Testis (tissue), 3 donors: ENCODE data around the gene HIPK2. TPM values are rescaled to one million over a fixed set of nuclear protein-coding genes. Genes with fewer than 3 reads are reported as not detected.

Experiments used
- DNase-seq: peaks from one replicate; pipeline ENCODE4 v3.0.0-alpha.2; 2019
- H3K27ac ChIP-seq, 2 donors: fragments of 200-600 bp; sonication (generic); one replicate each; pipeline ENCODE4 v1.5.1; 2019
- H3K27me3 ChIP-seq: fragments of 200-600 bp; sonication (generic); one replicate; pipeline ENCODE4 v1.5.1; 2019
- H3K36me3 ChIP-seq: fragments of 200-600 bp; sonication (generic); one replicate; pipeline ENCODE4 v1.5.1; 2017; ENCODE audit warnings: low read depth; ENCODE audit errors: missing control alignments
- H3K4me1 ChIP-seq: fragments of 200-600 bp; sonication (generic); one replicate; pipeline ENCODE4 v1.5.1; 2019
- H3K4me3 ChIP-seq, 2 donors: fragments of 200-600 bp; sonication (generic); one replicate each; pipeline ENCODE4 v1.5.1; 2017 to 2019
- H3K9me3 ChIP-seq: fragments of 200-600 bp; sonication (generic); one replicate; pipeline ENCODE4 v1.5.1; 2017
- POLR2A ChIP-seq: fragments of 450-650 bp; IDR thresholded peaks from one replicate; pipeline ENCODE4 v1.6.1; 2017; ENCODE audit warnings: antibody characterized with exemption, mild to moderate bottlenecking, moderate library complexity
- WGBS, 2 donors: methylation state at CpG; one replicate each; pipeline ENCODE4 v1.1.5; 2018; 5-methylcytosine and 5-hydroxymethylcytosine counted together
- intact Hi-C: fragments of 100-400 bp; cut with DNase I; formaldehyde crosslinking; loops from one replicate; pipeline ENCODE4 v1.15.1; 2023; ENCODE audit warnings: low total_unique reads
- polyA plus RNA-seq: library from polyadenylated mRNA; stranded (reverse); fragments of 350-450 nt; fragmentation: Illumina TruSeq; extraction: RNeasy Lipid Tissue Mini Kit (QIAGEN cat#74804); gene quantifications from one replicate; pipeline ENCODE4 v1.2.3, GENCODE V29; 2014; ENCODE audit warnings: low read depth, low replicate concordance; ENCODE audit not compliant: insufficient read depth
- total RNA-seq, 2 donors: library from RNA; depleted of rRNA; stranded (reverse); fragments of >200 nt; gene quantifications; one replicate each; pipeline ENCODE4 v1.2.3, GENCODE V29; 2016
- TF ChIP-seq, protein P1 (sequence below), 3 experiments: fragments of 450-650 bp in 2 of 3; fragments of 200-600 bp in 1 of 3; sonication (generic) in 1 of 3; IDR thresholded peaks; one replicate each; pipeline ENCODE4 v1.5.1; 2016 to 2019; ENCODE audit warnings: antibody characterized with exemption in 3 of 3, mild to moderate bottlenecking in 2 of 3, moderate library complexity in 1 of 3

Gene HIPK2
- total and polyA plus RNA-seq, 3 donors from 2014 or later: 6.3 to 22.4 (median 17.8) TPM

DNA sequence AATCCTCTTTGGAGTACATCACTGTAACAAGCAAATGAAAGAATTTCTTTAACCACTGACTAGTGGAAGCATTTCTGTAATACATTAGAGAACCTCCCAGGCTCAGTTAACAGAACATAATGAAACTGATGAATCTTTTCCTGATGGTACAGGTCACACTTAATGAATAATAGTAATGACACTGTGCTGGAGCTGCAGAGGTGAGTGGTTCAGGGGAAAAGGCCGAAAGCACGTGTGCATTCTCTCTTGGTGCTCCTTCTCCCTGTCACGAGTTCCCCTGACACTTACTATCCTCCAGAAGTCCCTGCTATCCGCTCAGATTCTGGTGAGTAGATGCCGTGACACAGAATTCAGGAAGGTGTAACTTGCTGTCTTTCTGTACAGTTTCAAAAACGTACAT is 8.0 kb downstream of the HIPK2 start:
- intact Hi-C loops: loop anchor here (10.0 kb wide), 2 partner anchors 125 to 235 kb away; no protein-coding TSS in a partner anchor
- no peak for TF ChIP-seq POLR2A
- TF ChIP-seq, protein P1, sequence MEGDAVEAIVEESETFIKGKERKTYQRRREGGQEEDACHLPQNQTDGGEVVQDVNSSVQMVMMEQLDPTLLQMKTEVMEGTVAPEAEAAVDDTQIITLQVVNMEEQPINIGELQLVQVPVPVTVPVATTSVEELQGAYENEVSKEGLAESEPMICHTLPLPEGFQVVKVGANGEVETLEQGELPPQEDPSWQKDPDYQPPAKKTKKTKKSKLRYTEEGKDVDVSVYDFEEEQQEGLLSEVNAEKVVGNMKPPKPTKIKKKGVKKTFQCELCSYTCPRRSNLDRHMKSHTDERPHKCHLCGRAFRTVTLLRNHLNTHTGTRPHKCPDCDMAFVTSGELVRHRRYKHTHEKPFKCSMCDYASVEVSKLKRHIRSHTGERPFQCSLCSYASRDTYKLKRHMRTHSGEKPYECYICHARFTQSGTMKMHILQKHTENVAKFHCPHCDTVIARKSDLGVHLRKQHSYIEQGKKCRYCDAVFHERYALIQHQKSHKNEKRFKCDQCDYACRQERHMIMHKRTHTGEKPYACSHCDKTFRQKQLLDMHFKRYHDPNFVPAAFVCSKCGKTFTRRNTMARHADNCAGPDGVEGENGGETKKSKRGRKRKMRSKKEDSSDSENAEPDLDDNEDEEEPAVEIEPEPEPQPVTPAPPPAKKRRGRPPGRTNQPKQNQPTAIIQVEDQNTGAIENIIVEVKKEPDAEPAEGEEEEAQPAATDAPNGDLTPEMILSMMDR (IDR thresholded peaks at IDR 0.05): no peak
- 86 to 90% methylated on average over 6 of the region's 6 CpGs for WGBS, 2 donors
- H3K4me1 ChIP-seq: no peaks in the 10 kb centered on the region
- no peaks in the 10 kb centered on the region for H3K36me3 ChIP-seq
- no peak overlapping the region for H3K4me3 ChIP-seq
- H3K27me3 ChIP-seq: no peaks in the 10 kb centered on the region
- H3K9me3 ChIP-seq: no peaks in the 10 kb centered on the region
- DNase-seq: no peak
- no peak overlapping the region for H3K27ac ChIP-seq

DNA sequence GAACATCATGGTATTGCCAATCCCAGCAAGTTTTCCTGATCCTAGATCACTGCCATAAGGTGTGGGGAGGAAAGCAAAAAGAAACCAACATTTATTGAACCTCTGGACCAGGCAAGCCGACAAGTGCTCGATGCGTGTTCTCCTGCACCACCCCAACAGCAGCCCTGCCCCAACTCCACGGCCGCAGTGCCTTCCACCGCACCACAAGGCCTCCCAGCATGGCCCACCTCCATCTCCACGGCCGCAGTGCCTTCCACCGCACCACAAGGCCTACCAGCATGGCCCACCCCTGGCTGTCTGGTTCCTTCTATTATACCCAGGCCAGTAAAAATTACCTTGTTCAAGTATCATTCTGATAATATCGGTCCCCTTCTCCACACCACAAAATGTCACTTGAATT is 8.7 kb downstream of the HIPK2 start:
- Histone ChIP-seq H3K27ac (no peak overlapping the region), H3K27me3 (no peaks in the 10 kb centered on the region), H3K4me3 (no peak overlapping the region), H3K4me1 (no peaks in the 10 kb centered on the region), H3K36me3 (no peaks in the 10 kb centered on the region), H3K9me3 (no peaks in the 10 kb centered on the region)
- DNase-seq: no peak
- intact Hi-C loops: no loop called here
- WGBS, 2 donors: 98% methylated on average over 10 of the region's 10 CpGs
- no peak for TF ChIP-seq POLR2A
- TF ChIP-seq, protein P1 (IDR thresholded peaks at IDR 0.05): no peak

DNA sequence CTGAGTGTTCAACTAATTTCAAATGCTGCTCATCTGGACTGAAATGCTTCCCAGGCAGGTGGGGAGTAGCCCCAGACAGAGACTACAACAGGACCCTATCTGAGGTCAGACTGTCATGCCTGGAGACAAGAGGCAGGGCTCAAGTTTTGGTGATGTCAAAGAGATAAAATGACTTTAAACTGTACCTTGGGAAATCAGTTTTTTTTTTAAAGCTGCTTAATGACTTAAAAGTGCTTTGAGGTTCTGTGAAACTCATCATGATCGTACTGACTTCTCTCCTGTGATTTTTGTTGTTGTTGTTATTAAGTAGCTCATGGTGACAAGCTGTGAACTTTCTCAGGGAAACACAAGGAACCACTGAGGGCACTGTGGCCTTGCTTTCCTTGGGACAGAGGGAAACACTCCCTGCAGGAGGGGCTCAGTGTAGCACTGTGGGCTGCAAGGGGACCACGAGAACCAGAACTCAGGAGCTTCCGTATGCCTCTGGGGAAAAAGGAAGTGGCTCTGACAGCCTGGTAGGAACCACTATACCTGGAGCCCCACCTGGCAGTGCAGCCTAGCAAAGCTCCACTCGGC is 9.5 kb downstream of the HIPK2 start:
- no peak overlapping the region for H3K27ac ChIP-seq
- no peak for DNase-seq
- intact Hi-C loops: no loop called here
- H3K9me3 ChIP-seq: no peaks in the 10 kb centered on the region
- H3K4me1 ChIP-seq: no peaks in the 10 kb centered on the region
- TF ChIP-seq, protein P1 (IDR thresholded peaks at IDR 0.05): no peak
- TF ChIP-seq POLR2A: no peak
- H3K4me3 ChIP-seq: no peak overlapping the region
- no peaks in the 10 kb centered on the region for H3K27me3 ChIP-seq
- WGBS, 2 donors: 83 to 84% methylated on average over 3 to 4 of the region's 4 CpGs
- no peaks in the 10 kb centered on the region for H3K36me3 ChIP-seq

DNA sequence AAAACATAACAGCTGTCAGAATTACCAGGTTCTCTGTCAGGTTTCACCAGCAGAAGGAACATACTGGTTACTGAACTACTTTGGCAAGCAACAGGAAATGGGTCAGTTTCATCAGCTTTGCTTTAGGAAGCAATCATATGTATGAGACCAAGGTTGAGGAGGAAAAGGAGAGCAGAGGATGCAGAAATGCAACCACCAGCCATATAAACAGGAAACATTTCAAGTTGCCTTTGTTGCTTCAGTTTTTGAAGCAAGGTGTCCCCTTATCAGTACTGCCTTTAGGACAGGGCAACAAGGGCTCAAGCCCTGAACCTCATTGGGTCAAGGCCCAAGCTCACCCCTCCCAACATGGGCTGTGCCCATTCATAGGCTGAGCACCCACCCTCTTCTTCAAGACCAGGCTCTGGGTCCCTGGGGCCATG is 10.2 kb downstream of the HIPK2 start:
- H3K36me3 ChIP-seq: no peaks in the 10 kb centered on the region
- H3K27ac ChIP-seq: no peak overlapping the region
- no peaks in the 10 kb centered on the region for H3K4me1 ChIP-seq

More for the DNA sequence above, 10.2 kb downstream of the HIPK2 start:
- DNase-seq: no peak
- Histone ChIP-seq H3K4me3 (no peak overlapping the region), H3K9me3 (no peaks in the 10 kb centered on the region), H3K27me3 (no peaks in the 10 kb centered on the region)
- intact Hi-C loops: no loop called here
- no peak for TF ChIP-seq POLR2A
- TF ChIP-seq, protein P1 (IDR thresholded peaks at IDR 0.05): no peak
